SIG-M5 treated with dmso at 0.1 percent for 504 hours (cell line): ENCODE data around the gene SLC37A4.
A peak's percentile ranks its signal among the peaks of the same experiment; 100 is the strongest.
"Not testable (repeated sequence)": the region's sequence is repeated elsewhere in the genome, so short reads cannot be mapped to it uniquely, and the experiment has no call there.

ENCODE experiments used
- DNase-seq: peaks from one replicate; lab custom pipeline; 2025; ENCODE audit not compliant: unreplicated experiment; lab: John Stamatoyannopoulos, UW

SLC37A4 gene

GRCh38 chr11:119030329-119031047 is at the start of gene SLC37A4:
SLC37A4 (minus strand) TSS chr11:119030877.
- DNase-seq: peak; percentile 96

- DNase-seq: no peak
Measured at GRCh38 chr11:119078675-119079420, 48.2 kb upstream of the SLC37A4 start.

- DNase-seq: no peak
Measured at GRCh38 chr11:119077839-119078238, 47.2 kb upstream of the SLC37A4 start.

- peak; percentile 97 for DNase-seq
Measured at GRCh38 chr11:119067371-119068222, 36.9 kb upstream of the SLC37A4 start, which contains the start of gene VPS11. VPS11 (plus strand) TSS chr11:119067818; CDS start chr11:119067824, 6 bp downstream.

GRCh38 chr11:119065369-119065768 is 34.7 kb upstream of the SLC37A4 start:
- peak; percentile 51 for DNase-seq

- DNase-seq: no peak
Measured at GRCh38 chr11:119062779-119063178, 32.1 kb upstream of the SLC37A4 start.

GRCh38 chr11:119061256-119061655 is 30.6 kb upstream of the SLC37A4 start:
- no peak for DNase-seq

GRCh38 chr11:119059128-119059527 is 28.5 kb upstream of the SLC37A4 start:
- DNase-seq: not testable (repeated sequence)

- peak; percentile 96 for DNase-seq
Measured at GRCh38 chr11:119057000-119057769, 26.5 kb upstream of the SLC37A4 start, which contains the start of gene HYOU1. HYOU1 (minus strand) TSS chr11:119057205; CDS start chr11:119056160, 1,045 bp downstream.

- no peak for DNase-seq
Measured at GRCh38 chr11:119056421-119056999, 25.8 kb upstream of the SLC37A4 start.

- peak; percentile 61 for DNase-seq
Measured at GRCh38 chr11:119055901-119056300, 25.2 kb upstream of the SLC37A4 start.

- no peak for DNase-seq
Measured at GRCh38 chr11:119054418-119054817, 23.7 kb upstream of the SLC37A4 start.

- DNase-seq: no peak
Measured at GRCh38 chr11:119052163-119052814, 21.6 kb upstream of the SLC37A4 start.

- no peak for DNase-seq
Measured at GRCh38 chr11:119051440-119052162, 20.9 kb upstream of the SLC37A4 start.

- DNase-seq: no peak
Measured at GRCh38 chr11:119049081-119049480, 18.4 kb upstream of the SLC37A4 start.

- DNase-seq: no peak
Measured at GRCh38 chr11:119048644-119049043, 18.0 kb upstream of the SLC37A4 start.

GRCh38 chr11:119047205-119047604 is 16.5 kb upstream of the SLC37A4 start:
- no peak for DNase-seq

- DNase-seq: no peak
Measured at GRCh38 chr11:119046489-119046888, 15.8 kb upstream of the SLC37A4 start.

GRCh38 chr11:119044708-119045107 is 14.0 kb upstream of the SLC37A4 start:
- DNase-seq: no peak
